ENCODE measurements around the gene RBMS1. TPM values are rescaled to one million over a fixed set of nuclear protein-coding genes. Genes with fewer than 3 reads are reported as not detected.

RBMS1 gene
- total RNA-seq, 1 experiment from 2014 or later, result 77.5 TPM

- Histone ChIP-seq H3K23ac (ENCODE audit: insufficient read length, low read depth, low read length) (no peak overlapping the region), H3K27ac (ENCODE audit: insufficient read length, low read depth, low read length) (no peak overlapping the region), H4K5ac (ENCODE audit: insufficient read length, low read depth, low read length) (no peak overlapping the region), H2AK5ac (ENCODE audit: insufficient read length, low read length) (no peak overlapping the region), H4K20me1 (ENCODE audit: control insufficient read depth, insufficient read depth, insufficient read length) (no peaks in the 10 kb centered on the region), H3T11ph (ENCODE audit: low read length) (no peak overlapping the region), H2BK12ac (ENCODE audit: insufficient read length, low read depth, low read length) (no peak overlapping the region), H2BK120ac (ENCODE audit: low read depth, low read length, poor library complexity, severe bottlenecking) (no peak overlapping the region), H3K18ac (ENCODE audit: insufficient read length, low read depth, low read length) (no peak overlapping the region), H3K27me3 (ENCODE audit: insufficient read depth, low read length) (no peaks in the 10 kb centered on the region), H3K4me2 (ENCODE audit: insufficient read depth, insufficient read length, low read length) (no peak overlapping the region), H2AFZ (ENCODE audit: low read length) (no peak overlapping the region), H3K56ac (ENCODE audit: insufficient read length, low read depth, low read length) (no peak overlapping the region), H3K4ac (ENCODE audit: low read depth, low read length) (no peak overlapping the region), H3K79me2 (ENCODE audit: insufficient read depth, low read length) (no peaks in the 10 kb centered on the region), H3K9ac (ENCODE audit: extremely low read depth, insufficient read length, low read length) (no peak overlapping the region), H3K9me3 (ENCODE audit: control insufficient read depth, low read depth, low read length) (no peaks in the 10 kb centered on the region), H2BK5ac (ENCODE audit: insufficient read length, low read length) (no peak overlapping the region), H4K91ac (ENCODE audit: insufficient read length, low read depth, low read length) (no peak overlapping the region), H3K23me2 (ENCODE audit: insufficient read length, low read depth, low read length, poor library complexity, severe bottlenecking) (no peaks in the 10 kb centered on the region), H3K79me1 (ENCODE audit: insufficient read depth, low read depth, low read length, poor library complexity, severe bottlenecking) (no peaks in the 10 kb centered on the region), H2BK20ac (ENCODE audit: low read depth, low read length, poor library complexity, severe bottlenecking) (no peak overlapping the region), H3K14ac (ENCODE audit: insufficient read depth, low read length) (no peak overlapping the region), H3K4me1 (ENCODE audit: insufficient read depth, low read length) (no peaks in the 10 kb centered on the region), H4K8ac (replicated peaks; ENCODE audit: insufficient read length, low read depth, low read length) (no peak overlapping the region), H2BK15ac (ENCODE audit: low read depth, low read length) (no peak overlapping the region)
- H3K27me3 Mint-ChIP-seq (ENCODE audit: low read depth), result no peaks in the 10 kb centered on the region
- H3K9me3 Mint-ChIP-seq, result no peaks in the 10 kb centered on the region
- TF ChIP-seq CTCF (conservative IDR thresholded peaks at IDR 0.05), result no peak
- no CpG with 5 or more reads among the region's 3 CpGs for WGBS (ENCODE audit: extremely low coverage, insufficient read length, low lambda C conversion rate)
- H3K27ac Mint-ChIP-seq, result 0 out of 7 replicates have a peak overlapping the region, but pooled peaks of 1 of the 3 experiments have one; percentile 40
- no peak overlapping the region for H3K4me3 Mint-ChIP-seq
- DNase-seq, result no peak
- peaks cover 2 to 12% (median 11%) of the 10 kb centered on the region in 3 experiments; a peak in 5 of 7 replicates for H3K36me3 Mint-ChIP-seq (ENCODE audit: insufficient read depth in 1 of 3, low read depth in 3 of 3)
- H3K4me1 Mint-ChIP-seq, result peaks cover 5 to 9% of the 10 kb centered on the region in 2 experiments; a peak in 2 of 4 replicates
Measured at GRCh38 chr2:160289831-160290230, 203.8 kb downstream of the RBMS1 start.

Measured in H9 (cell line).